ENCODE measurements around the gene APOB. TPM values are rescaled to one million over a fixed set of nuclear protein-coding genes. Genes with fewer than 3 reads are reported as not detected.

Gene APOB
- total and polyA plus RNA-seq, 2 of the 13 experiments (the other 11 are each of a cell fraction or from before 2014, with no cell fraction given) = 1,569 to 2,515 TPM

GRCh38 chr2:21007129-21008013 lies 36.5 kb downstream of the APOB start (continued):
- TF ChIP-seq ZNF232 (CRISPR knock-in tag; IDR thresholded peaks at IDR 0.05; ENCODE audit: borderline replicate concordance) = no peak
- TF ChIP-seq ZNF512 (CRISPR knock-in tag; IDR thresholded peaks at IDR 0.05) = no peak
- no peak for TF ChIP-seq EP300 (IDR thresholded peaks at IDR 0.05; ENCODE audit: low read depth in 2 of 2, low read length in 2 of 2)
- TF ChIP-seq EP300 (CRISPR knock-in tag; IDR thresholded peaks at IDR 0.05; ENCODE audit: borderline replicate concordance) = no peak
- no peak for TF ChIP-seq ZNF235 (CRISPR knock-in tag; IDR thresholded peaks at IDR 0.05; ENCODE audit: borderline replicate concordance)
- TF ChIP-seq SYNCRIP (IDR thresholded peaks at IDR 0.05; ENCODE audit: insufficient read depth, low read depth, low read length) = no peak
- TF ChIP-seq, protein P1, sequence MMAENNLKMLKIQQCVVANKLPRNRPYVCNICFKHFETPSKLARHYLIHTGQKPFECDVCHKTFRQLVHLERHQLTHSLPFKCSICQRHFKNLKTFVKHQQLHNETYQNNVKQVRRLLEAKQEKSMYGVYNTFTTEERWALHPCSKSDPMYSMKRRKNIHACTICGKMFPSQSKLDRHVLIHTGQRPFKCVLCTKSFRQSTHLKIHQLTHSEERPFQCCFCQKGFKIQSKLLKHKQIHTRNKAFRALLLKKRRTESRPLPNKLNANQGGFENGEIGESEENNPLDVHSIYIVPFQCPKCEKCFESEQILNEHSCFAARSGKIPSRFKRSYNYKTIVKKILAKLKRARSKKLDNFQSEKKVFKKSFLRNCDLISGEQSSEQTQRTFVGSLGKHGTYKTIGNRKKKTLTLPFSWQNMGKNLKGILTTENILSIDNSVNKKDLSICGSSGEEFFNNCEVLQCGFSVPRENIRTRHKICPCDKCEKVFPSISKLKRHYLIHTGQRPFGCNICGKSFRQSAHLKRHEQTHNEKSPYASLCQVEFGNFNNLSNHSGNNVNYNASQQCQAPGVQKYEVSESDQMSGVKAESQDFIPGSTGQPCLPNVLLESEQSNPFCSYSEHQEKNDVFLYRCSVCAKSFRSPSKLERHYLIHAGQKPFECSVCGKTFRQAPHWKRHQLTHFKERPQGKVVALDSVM (CRISPR knock-in tag; IDR thresholded peaks at IDR 0.05) = no peak
- TF ChIP-seq, protein P2, sequence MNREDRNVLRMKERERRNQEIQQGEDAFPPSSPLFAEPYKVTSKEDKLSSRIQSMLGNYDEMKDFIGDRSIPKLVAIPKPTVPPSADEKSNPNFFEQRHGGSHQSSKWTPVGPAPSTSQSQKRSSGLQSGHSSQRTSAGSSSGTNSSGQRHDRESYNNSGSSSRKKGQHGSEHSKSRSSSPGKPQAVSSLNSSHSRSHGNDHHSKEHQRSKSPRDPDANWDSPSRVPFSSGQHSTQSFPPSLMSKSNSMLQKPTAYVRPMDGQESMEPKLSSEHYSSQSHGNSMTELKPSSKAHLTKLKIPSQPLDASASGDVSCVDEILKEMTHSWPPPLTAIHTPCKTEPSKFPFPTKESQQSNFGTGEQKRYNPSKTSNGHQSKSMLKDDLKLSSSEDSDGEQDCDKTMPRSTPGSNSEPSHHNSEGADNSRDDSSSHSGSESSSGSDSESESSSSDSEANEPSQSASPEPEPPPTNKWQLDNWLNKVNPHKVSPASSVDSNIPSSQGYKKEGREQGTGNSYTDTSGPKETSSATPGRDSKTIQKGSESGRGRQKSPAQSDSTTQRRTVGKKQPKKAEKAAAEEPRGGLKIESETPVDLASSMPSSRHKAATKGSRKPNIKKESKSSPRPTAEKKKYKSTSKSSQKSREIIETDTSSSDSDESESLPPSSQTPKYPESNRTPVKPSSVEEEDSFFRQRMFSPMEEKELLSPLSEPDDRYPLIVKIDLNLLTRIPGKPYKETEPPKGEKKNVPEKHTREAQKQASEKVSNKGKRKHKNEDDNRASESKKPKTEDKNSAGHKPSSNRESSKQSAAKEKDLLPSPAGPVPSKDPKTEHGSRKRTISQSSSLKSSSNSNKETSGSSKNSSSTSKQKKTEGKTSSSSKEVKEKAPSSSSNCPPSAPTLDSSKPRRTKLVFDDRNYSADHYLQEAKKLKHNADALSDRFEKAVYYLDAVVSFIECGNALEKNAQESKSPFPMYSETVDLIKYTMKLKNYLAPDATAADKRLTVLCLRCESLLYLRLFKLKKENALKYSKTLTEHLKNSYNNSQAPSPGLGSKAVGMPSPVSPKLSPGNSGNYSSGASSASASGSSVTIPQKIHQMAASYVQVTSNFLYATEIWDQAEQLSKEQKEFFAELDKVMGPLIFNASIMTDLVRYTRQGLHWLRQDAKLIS (CRISPR knock-in tag; IDR thresholded peaks at IDR 0.05) = 0 out of 2 replicates have a peak, but pooled peaks have one; percentile 0
- no peak for TF ChIP-seq MAZ (IDR thresholded peaks at IDR 0.05; ENCODE audit: borderline replicate concordance, low read depth, low read length)
- no peak for TF ChIP-seq MAZ (CRISPR knock-in tag; IDR thresholded peaks at IDR 0.05; ENCODE audit: low read depth)

Measured in HepG2 (cell line).